H7 (cell line): ENCODE measurements around the gene ARHGEF4. TPM values are rescaled to one million over a fixed set of nuclear protein-coding genes. Genes with fewer than 3 reads are reported as not detected.
A peak's percentile ranks its signal among the peaks of the same experiment; 100 is the strongest.
"Not testable (repeated sequence)": the region's sequence is repeated elsewhere in the genome, so short reads cannot be mapped to it uniquely, and the experiment has no call there.

ENCODE experiments used
- DNase-seq: peaks from one replicate; pipeline ENCODE4 v3.0.0; 2012
- H3K27me3 ChIP-seq: 2 replicates; pipeline ENCODE4 v1.6.0; 2011; ENCODE audit warnings: mild to moderate bottlenecking, low read length; ENCODE audit not compliant: control insufficient read depth, insufficient read depth
- H3K36me3 ChIP-seq: replicated peaks from 2 replicates; pipeline ENCODE4 v1.5.1; 2011; ENCODE audit warnings: low read length; ENCODE audit not compliant: control insufficient read depth, insufficient read depth
- H3K4me3 ChIP-seq: 2 replicates; pipeline ENCODE4 v1.5.1; 2011; ENCODE audit warnings: low read depth, mild to moderate bottlenecking, control low read depth, low read length, moderate library complexity; ENCODE audit not compliant: insufficient read depth
- total RNA-seq: library from RNA; depleted of rRNA; stranded (reverse); fragments of >200 nt; shearing (Covaris generic); gene quantifications from 2 replicates; pipeline ENCODE4 v1.2.3, GENCODE V29; 2014; rRNA removed

Gene ARHGEF4
- total RNA-seq, 1 experiment from 2014 or later = 15.6 TPM

- H3K4me3 ChIP-seq = no peak overlapping the region
- H3K36me3 ChIP-seq = peaks cover 29% of the 10 kb centered on the region
- DNase-seq = no peak
- H3K27me3 ChIP-seq = no peaks in the 10 kb centered on the region
Observed at GRCh38 chr2:131077182-131077846, 240.6 kb downstream of the ARHGEF4 start.

- no peaks in the 10 kb centered on the region for H3K27me3 ChIP-seq
- no peak for DNase-seq
- peaks cover 28% of the 10 kb centered on the region for H3K36me3 ChIP-seq
- H3K4me3 ChIP-seq = no peak overlapping the region
Observed at GRCh38 chr2:131077966-131078365, 241.3 kb downstream of the ARHGEF4 start.

- H3K27me3 ChIP-seq, DNase-seq, H3K4me3 ChIP-seq: not testable (repeated sequence)
- peaks cover 19% of the 10 kb centered on the region for H3K36me3 ChIP-seq
Observed at GRCh38 chr2:131079931-131080330, 243.2 kb downstream of the ARHGEF4 start.

GRCh38 chr2:131081190-131081589, 244.5 kb downstream of the ARHGEF4 start:
- DNase-seq = no peak
- H3K36me3 ChIP-seq = peaks cover 17% of the 10 kb centered on the region
- no peaks in the 10 kb centered on the region for H3K27me3 ChIP-seq
- H3K4me3 ChIP-seq = no peak overlapping the region

- no peaks in the 10 kb centered on the region for H3K27me3 ChIP-seq
- H3K36me3 ChIP-seq = peaks cover 19% of the 10 kb centered on the region
- no peak for DNase-seq
- no peak overlapping the region for H3K4me3 ChIP-seq
Observed at GRCh38 chr2:131085646-131086045, 248.9 kb downstream of the ARHGEF4 start.

GRCh38 chr2:131092458-131093005, 255.8 kb downstream of the ARHGEF4 start:
- no peak for DNase-seq

GRCh38 chr2:131093006-131093695, 256.4 kb downstream of the ARHGEF4 start, which contains the start of gene FAM168B:
FAM168B (minus strand) TSS chr2:131093460; CDS start chr2:131082646, 10,814 bp downstream.
- no peaks in the 10 kb centered on the region for H3K27me3 ChIP-seq
- peaks cover 3% of the 10 kb centered on the region for H3K36me3 ChIP-seq
- DNase-seq = peak; percentile 97
- H3K4me3 ChIP-seq = peak within 1 kb of the TSS; percentile 77

More at GRCh38 chr2:131092458-131093005, 255.8 kb downstream of the ARHGEF4 start:
- Histone ChIP-seq H3K4me3 (peak overlapping the region; percentile 77), H3K36me3 (peaks cover 7% of the 10 kb centered on the region), H3K27me3 (no peaks in the 10 kb centered on the region)

GRCh38 chr2:131093696-131094462, 257.2 kb downstream of the ARHGEF4 start:
- no peaks in the 10 kb centered on the region for H3K27me3 ChIP-seq
- H3K36me3 ChIP-seq = no peaks in the 10 kb centered on the region
- no peak for DNase-seq
- H3K4me3 ChIP-seq = peak overlapping the region; percentile 59

GRCh38 chr2:131094463-131095281, 258.0 kb downstream of the ARHGEF4 start:
- Histone ChIP-seq H3K27me3 (no peaks in the 10 kb centered on the region), H3K4me3 (no peak overlapping the region)
- no peak for DNase-seq

More at GRCh38 chr2:131094463-131095281, 258.0 kb downstream of the ARHGEF4 start:
- no peaks in the 10 kb centered on the region for H3K36me3 ChIP-seq

Other genes with a start within 250 kb of the ARHGEF4 start
- gene CFC1, start 237.3 kb upstream of the ARHGEF4 start, total RNA-seq = 0.30 and 0.52 TPM in 2 replicates
- not detected in 2 replicates for gene POTEJ, start 225.5 kb upstream of the ARHGEF4 start, total RNA-seq
- gene GPR148, start 107.8 kb upstream of the ARHGEF4 start, total RNA-seq = 0.10 TPM in 1 of 2 replicates, not detected in the other
- gene AMER3, start 81.4 kb upstream of the ARHGEF4 start, total RNA-seq = 0.04 and 0.14 TPM in 2 replicates